ENCODE measurements around the gene MYO10.
"Not testable (repeated sequence)": the region's sequence is repeated elsewhere in the genome, so short reads cannot be mapped to it uniquely, and the experiment has no call there.

The MYO10 gene

GRCh38 chr5:16744164-16744880 is 191.8 kb downstream of the MYO10 start:
- Histone ChIP-seq H3K9me3 (ENCODE audit: insufficient read depth, low read length) (no peaks in the 10 kb centered on the region), H3K4me1 (ENCODE audit: insufficient read depth, insufficient read length) (peaks cover 5% of the 10 kb centered on the region), H3K9ac (ENCODE audit: insufficient read length, low read depth) (no peak overlapping the region), H3K4me3 (ENCODE audit: insufficient read length, low read depth) (no peak overlapping the region), H3K27me3 (ENCODE audit: insufficient read depth, insufficient read length) (no peaks in the 10 kb centered on the region), H3K36me3 (ENCODE audit: insufficient read depth, insufficient read length, low read length) (peaks cover 3% of the 10 kb centered on the region)
- TF ChIP-seq SUZ12 (IDR thresholded peaks at IDR 0.05; ENCODE audit: extremely low read depth, insufficient read depth, insufficient read length) (no peak), YY1 (IDR thresholded peaks at IDR 0.05; ENCODE audit: insufficient read depth, insufficient read length) (no peak), ZNF274 (IDR thresholded peaks at IDR 0.05; ENCODE audit: low read depth, low read length) (no peak)
- DNase-seq (ENCODE audit: low read depth, low spot score) = no peak

DNA sequence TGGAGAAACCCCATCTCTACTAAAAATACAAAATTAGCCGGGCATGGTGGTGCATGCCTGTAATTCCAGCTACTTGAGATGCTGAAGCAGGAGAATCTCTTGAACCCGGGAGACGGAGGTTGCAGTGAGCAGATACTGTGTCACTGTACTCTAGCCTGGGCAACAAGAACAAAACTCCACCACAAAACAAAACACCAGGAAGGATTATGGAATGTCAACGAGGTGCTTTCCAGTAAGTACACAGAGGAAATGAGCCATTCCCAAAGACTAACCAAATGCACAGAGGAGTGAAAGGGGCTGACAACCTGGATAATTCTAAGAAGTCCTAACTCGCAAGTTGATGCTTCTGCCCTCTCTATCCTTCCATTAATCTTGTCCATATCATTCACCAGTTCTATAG is 193.2 kb downstream of the MYO10 start:
- Histone ChIP-seq H3K27me3 (ENCODE audit: insufficient read depth, insufficient read length) (no peaks in the 10 kb centered on the region), H3K9ac (ENCODE audit: insufficient read length, low read depth) (peak overlapping the region; percentile 4), H3K9me3 (ENCODE audit: insufficient read depth, low read length) (no peaks in the 10 kb centered on the region), H3K4me1 (ENCODE audit: insufficient read depth, insufficient read length) (peaks cover 5% of the 10 kb centered on the region), H3K4me3 (ENCODE audit: insufficient read length, low read depth) (no peak overlapping the region), H3K36me3 (ENCODE audit: insufficient read depth, insufficient read length, low read length) (peaks cover 3% of the 10 kb centered on the region)
- no peak for DNase-seq (ENCODE audit: low read depth, low spot score)
- TF ChIP-seq YY1 (IDR thresholded peaks at IDR 0.05; ENCODE audit: insufficient read depth, insufficient read length) (no peak), ZNF274 (IDR thresholded peaks at IDR 0.05; ENCODE audit: low read depth, low read length) (no peak), SUZ12 (IDR thresholded peaks at IDR 0.05; ENCODE audit: extremely low read depth, insufficient read depth, insufficient read length) (no peak)

- peaks cover 5% of the 10 kb centered on the region for H3K4me1 ChIP-seq (ENCODE audit: insufficient read depth, insufficient read length)
- no peaks in the 10 kb centered on the region for H3K36me3 ChIP-seq (ENCODE audit: insufficient read depth, insufficient read length, low read length)
- H3K4me3 ChIP-seq (ENCODE audit: insufficient read length, low read depth) = peak overlapping the region; percentile 65
- DNase-seq (ENCODE audit: low read depth, low spot score) = no peak
- no peak for TF ChIP-seq YY1 (IDR thresholded peaks at IDR 0.05; ENCODE audit: insufficient read depth, insufficient read length)
- TF ChIP-seq SUZ12 (IDR thresholded peaks at IDR 0.05; ENCODE audit: extremely low read depth, insufficient read depth, insufficient read length) = no peak
- no peaks in the 10 kb centered on the region for H3K27me3 ChIP-seq (ENCODE audit: insufficient read depth, insufficient read length)
- H3K9me3 ChIP-seq (ENCODE audit: insufficient read depth, low read length) = no peaks in the 10 kb centered on the region
- peak overlapping the region; percentile 89 for H3K9ac ChIP-seq (ENCODE audit: insufficient read length, low read depth)
Observed at GRCh38 chr5:16740811-16741392, 195.2 kb downstream of the MYO10 start.

DNA sequence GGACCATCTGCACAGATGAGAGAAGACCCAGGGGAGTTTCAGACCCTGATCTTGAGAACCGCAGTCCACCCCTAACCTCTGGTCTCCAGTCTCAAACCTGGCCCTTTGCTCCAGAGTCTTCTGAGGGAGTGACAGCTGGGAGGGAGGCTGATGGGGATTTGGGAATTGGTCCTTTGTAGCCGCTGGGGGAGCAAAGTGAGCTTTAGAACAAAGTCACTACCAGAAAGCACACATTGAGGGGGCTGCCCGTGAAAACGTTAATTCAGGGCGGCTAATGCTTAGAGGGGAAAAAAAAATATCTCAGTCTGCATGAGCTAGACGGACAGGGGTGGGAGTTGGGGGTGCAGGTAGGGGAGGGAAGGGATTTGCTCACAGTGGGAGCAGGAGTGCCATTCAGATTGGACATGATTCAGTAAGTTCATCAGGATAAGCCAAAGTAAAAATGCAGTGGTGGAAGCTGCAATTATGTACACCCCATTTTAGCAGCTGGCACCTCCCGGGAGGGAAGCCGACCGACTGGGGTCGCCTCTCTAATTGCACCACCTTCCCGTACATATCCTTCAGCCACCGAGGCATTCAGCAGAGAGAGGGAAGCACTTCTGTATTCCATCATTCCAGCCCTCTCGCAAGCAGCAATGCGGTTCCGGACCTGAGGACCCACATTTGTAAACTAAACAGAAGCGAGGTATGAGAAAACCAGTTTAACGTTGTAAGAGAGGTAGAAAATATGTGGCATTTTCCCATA is 195.8 kb downstream of the MYO10 start:
- H3K4me3 ChIP-seq (ENCODE audit: insufficient read length, low read depth) = peak overlapping the region; percentile 65
- H3K9ac ChIP-seq (ENCODE audit: insufficient read length, low read depth) = peak overlapping the region; percentile 89
- no peak for DNase-seq (ENCODE audit: low read depth, low spot score)
- no peaks in the 10 kb centered on the region for H3K27me3 ChIP-seq (ENCODE audit: insufficient read depth, insufficient read length)
- H3K9me3 ChIP-seq (ENCODE audit: insufficient read depth, low read length) = no peaks in the 10 kb centered on the region
- H3K4me1 ChIP-seq (ENCODE audit: insufficient read depth, insufficient read length) = peaks cover 5% of the 10 kb centered on the region
- H3K36me3 ChIP-seq (ENCODE audit: insufficient read depth, insufficient read length, low read length) = no peaks in the 10 kb centered on the region
- no peak for TF ChIP-seq YY1 (IDR thresholded peaks at IDR 0.05; ENCODE audit: insufficient read depth, insufficient read length)
- TF ChIP-seq SUZ12 (IDR thresholded peaks at IDR 0.05; ENCODE audit: extremely low read depth, insufficient read depth, insufficient read length) = no peak
- no peak for TF ChIP-seq ZNF274 (IDR thresholded peaks at IDR 0.05; ENCODE audit: low read depth, low read length)

DNA sequence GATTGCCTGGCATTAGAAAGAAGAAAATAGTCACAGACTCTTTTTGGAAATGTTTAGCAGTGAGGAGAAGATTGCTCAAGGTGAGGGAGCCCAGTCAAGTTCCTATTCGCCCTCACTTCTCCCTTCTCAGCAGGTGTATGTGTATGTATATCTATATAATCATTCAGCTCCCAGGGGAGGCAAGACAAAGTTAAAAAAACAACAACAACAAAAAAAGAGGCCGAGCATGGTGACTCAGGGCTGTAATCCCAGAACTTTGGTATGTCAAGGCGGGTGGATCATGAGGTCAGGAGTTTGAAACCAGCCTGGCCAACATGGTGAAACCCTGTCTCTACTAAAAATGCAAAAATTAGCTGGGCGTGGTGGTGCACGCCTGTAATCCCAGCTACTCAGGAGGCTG is 197.7 kb downstream of the MYO10 start:
- H3K9me3 ChIP-seq (ENCODE audit: insufficient read depth, low read length); H3K36me3 ChIP-seq (ENCODE audit: insufficient read depth, insufficient read length, low read length); DNase-seq (ENCODE audit: low read depth, low spot score); H3K4me1 ChIP-seq (ENCODE audit: insufficient read depth, insufficient read length); H3K27me3 ChIP-seq (ENCODE audit: insufficient read depth, insufficient read length): not testable (repeated sequence)
- Histone ChIP-seq H3K4me3 (ENCODE audit: insufficient read length, low read depth) (peak overlapping the region; percentile 49), H3K9ac (ENCODE audit: insufficient read length, low read depth) (peak overlapping the region; percentile 65)

DNA sequence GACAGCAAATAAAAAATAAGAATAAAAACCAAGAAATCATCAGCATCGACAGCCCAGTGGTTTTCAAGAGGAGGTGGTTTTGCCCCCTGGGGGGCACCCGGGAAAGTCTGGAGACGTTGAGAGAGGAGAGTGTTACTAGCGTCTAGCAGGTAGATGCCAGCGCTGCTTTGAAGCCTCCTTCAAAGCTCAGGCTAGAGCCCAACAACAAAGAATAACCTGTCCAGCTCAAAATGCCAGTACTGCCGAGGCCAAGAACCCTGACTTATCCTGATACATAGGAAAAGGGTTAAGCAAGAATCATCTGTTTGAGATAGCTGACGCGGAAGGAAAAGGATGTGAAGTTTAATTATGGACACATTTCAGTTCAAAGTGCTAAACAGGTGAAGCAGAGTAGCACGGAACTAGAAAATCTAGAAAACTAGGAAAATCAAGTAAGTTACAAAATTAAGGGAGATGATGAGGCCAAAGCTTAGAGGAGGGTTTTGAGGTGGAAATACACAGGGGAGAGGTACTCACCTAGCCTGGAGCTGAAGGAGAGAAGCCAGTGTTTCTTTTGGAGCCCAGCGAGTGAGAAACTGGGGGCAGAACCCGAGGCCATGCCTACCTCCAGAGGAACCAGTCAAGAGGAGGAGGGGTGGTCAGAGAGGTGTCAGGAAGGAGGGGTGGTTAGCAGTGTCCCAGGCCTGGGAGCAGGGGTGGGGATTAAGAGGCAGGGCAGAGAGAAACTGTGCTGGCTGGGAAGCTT is 198.3 kb downstream of the MYO10 start:
- no peaks in the 10 kb centered on the region for H3K9me3 ChIP-seq (ENCODE audit: insufficient read depth, low read length)
- H3K9ac ChIP-seq (ENCODE audit: insufficient read length, low read depth) = peak overlapping the region; percentile 65
- H3K36me3 ChIP-seq (ENCODE audit: insufficient read depth, insufficient read length, low read length) = peaks cover 8% of the 10 kb centered on the region
- DNase-seq (ENCODE audit: low read depth, low spot score) = no peak
- H3K27me3 ChIP-seq (ENCODE audit: insufficient read depth, insufficient read length) = no peaks in the 10 kb centered on the region
- peak overlapping the region; percentile 49 for H3K4me3 ChIP-seq (ENCODE audit: insufficient read length, low read depth)
- TF ChIP-seq YY1 (IDR thresholded peaks at IDR 0.05; ENCODE audit: insufficient read depth, insufficient read length) (no peak), SUZ12 (IDR thresholded peaks at IDR 0.05; ENCODE audit: extremely low read depth, insufficient read depth, insufficient read length) (no peak), ZNF274 (IDR thresholded peaks at IDR 0.05; ENCODE audit: low read depth, low read length) (no peak)
- peaks cover 6% of the 10 kb centered on the region for H3K4me1 ChIP-seq (ENCODE audit: insufficient read depth, insufficient read length)

DNA sequence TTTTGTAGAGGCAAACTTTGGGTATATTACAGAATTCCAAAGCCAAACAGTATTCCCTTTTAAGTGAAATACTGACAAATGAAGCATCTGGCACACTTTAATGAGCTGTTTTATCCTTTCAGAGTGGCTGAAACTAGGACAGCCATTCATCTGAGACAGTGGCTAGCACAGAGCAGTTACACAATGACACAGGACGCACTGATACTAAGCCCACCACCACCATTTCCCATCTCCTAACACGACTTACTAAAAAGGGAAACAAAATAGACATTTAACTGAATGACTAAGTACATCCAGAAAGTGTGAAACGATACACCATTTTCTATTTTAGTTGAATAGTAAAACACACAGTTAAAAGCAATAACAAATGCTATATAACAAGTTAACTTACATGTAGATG is 198.9 kb downstream of the MYO10 start:
- no peaks in the 10 kb centered on the region for H3K27me3 ChIP-seq (ENCODE audit: insufficient read depth, insufficient read length)
- TF ChIP-seq SUZ12 (IDR thresholded peaks at IDR 0.05; ENCODE audit: extremely low read depth, insufficient read depth, insufficient read length) = no peak
- no peak for TF ChIP-seq ZNF274 (IDR thresholded peaks at IDR 0.05; ENCODE audit: low read depth, low read length)
- no peak for TF ChIP-seq YY1 (IDR thresholded peaks at IDR 0.05; ENCODE audit: insufficient read depth, insufficient read length)
- H3K9ac ChIP-seq (ENCODE audit: insufficient read length, low read depth) = peak overlapping the region; percentile 65
- no peak for DNase-seq (ENCODE audit: low read depth, low spot score)
- H3K4me3 ChIP-seq (ENCODE audit: insufficient read length, low read depth) = peak overlapping the region; percentile 49
- H3K4me1 ChIP-seq (ENCODE audit: insufficient read depth, insufficient read length) = peaks cover 6% of the 10 kb centered on the region
- H3K9me3 ChIP-seq (ENCODE audit: insufficient read depth, low read length) = no peaks in the 10 kb centered on the region
- H3K36me3 ChIP-seq (ENCODE audit: insufficient read depth, insufficient read length, low read length) = peaks cover 11% of the 10 kb centered on the region
